ENCODE results near the gene ZEB1.
"Not testable (repeated sequence)": the region's sequence is repeated elsewhere in the genome, so short reads cannot be mapped to it uniquely, and the experiment has no call there.

GRCh38 chr10:31364238-31364637 is 45.2 kb downstream of the ZEB1 start:
- not testable (repeated sequence) for TF ChIP-seq POLR2A, CTCF (IDR thresholded peaks at IDR 0.05)

Measured in vagina (tissue), 2 donors.